SHP77 (cell line): ENCODE data around the gene ARHGEF11.
"Not testable (repeated sequence)": the region's sequence is repeated elsewhere in the genome, so short reads cannot be mapped to it uniquely, and the experiment has no call there.

Experiments used
- DNase-seq, 2 experiments: peaks; one replicate each; lab custom pipeline; 2025; lab: John Stamatoyannopoulos, UW

Gene ARHGEF11

GRCh38 chr1:157045250-157046218 is at the start of gene ARHGEF11:
TSS of gene ARHGEF11 (minus strand) at chr1:157045742. CDS start at chr1:157044330, 1,412 bp downstream.
- DNase-seq, result peak; percentile 94 to 95

GRCh38 chr1:157095091-157095490 is 49.5 kb upstream of the ARHGEF11 start:
- DNase-seq, result no peak

GRCh38 chr1:157092831-157093230 is 47.3 kb upstream of the ARHGEF11 start:
- no peak for DNase-seq

GRCh38 chr1:157091668-157092273 is 46.2 kb upstream of the ARHGEF11 start:
- DNase-seq, result no peak

- no peak for DNase-seq
Measured at GRCh38 chr1:157091186-157091585, 45.6 kb upstream of the ARHGEF11 start.

GRCh38 chr1:157090771-157091170 is 45.2 kb upstream of the ARHGEF11 start:
- no peak for DNase-seq

- DNase-seq, result peak; percentile 81 to 83
Measured at GRCh38 chr1:157090196-157090647, 44.7 kb upstream of the ARHGEF11 start.

- no peak for DNase-seq
Measured at GRCh38 chr1:157089789-157090188, 44.2 kb upstream of the ARHGEF11 start.

- no peak for DNase-seq
Measured at GRCh38 chr1:157088607-157089006, 43.1 kb upstream of the ARHGEF11 start.

GRCh38 chr1:157087030-157087429 is 41.5 kb upstream of the ARHGEF11 start:
- DNase-seq, result no peak

- no peak for DNase-seq
Measured at GRCh38 chr1:157086299-157086698, 40.8 kb upstream of the ARHGEF11 start.

- DNase-seq, result no peak
Measured at GRCh38 chr1:157085421-157085820, 39.9 kb upstream of the ARHGEF11 start.

- no peak for DNase-seq
Measured at GRCh38 chr1:157084720-157085119, 39.2 kb upstream of the ARHGEF11 start.

- DNase-seq, result no peak
Measured at GRCh38 chr1:157081707-157082106, 36.2 kb upstream of the ARHGEF11 start.

GRCh38 chr1:157080714-157081113 is 35.2 kb upstream of the ARHGEF11 start:
- no peak for DNase-seq

- DNase-seq, result no peak
Measured at GRCh38 chr1:157077394-157077793, 31.9 kb upstream of the ARHGEF11 start.

GRCh38 chr1:157073944-157074685 is 28.6 kb upstream of the ARHGEF11 start:
- DNase-seq, result peak; percentile 91 to 94

GRCh38 chr1:157069601-157070000 is 24.1 kb upstream of the ARHGEF11 start:
- no peak for DNase-seq

- not testable (repeated sequence) for DNase-seq
Measured at GRCh38 chr1:157059241-157059640, 13.7 kb upstream of the ARHGEF11 start.

GRCh38 chr1:157056269-157056668 is 10.7 kb upstream of the ARHGEF11 start:
- DNase-seq, result no peak

GRCh38 chr1:157055729-157056128 is 10.2 kb upstream of the ARHGEF11 start:
- DNase-seq, result not testable (repeated sequence)

GRCh38 chr1:157050836-157051235 is 5.3 kb upstream of the ARHGEF11 start:
- DNase-seq, result no peak
